Fibroblast of pulmonary artery (primary cell): Measurements from ENCODE around the gene SPTBN1.
A peak's percentile ranks its signal among the peaks of the same experiment; 100 is the strongest.

Source experiments
- DNase-seq: peaks from one replicate; pipeline ENCODE4 v3.0.0-alpha.2; 2010; ENCODE audit warnings: low read depth
- H3K4me3 ChIP-seq: replicated peaks from 2 replicates; pipeline ENCODE4 v1.5.1; 2011; ENCODE audit warnings: low read depth, mild to moderate bottlenecking, control low read depth, low read length, moderate library complexity
- TF ChIP-seq, protein P1 (sequence below): IDR thresholded peaks from 2 replicates; pipeline ENCODE4 v1.5.1; 2011; ENCODE audit warnings: mild to moderate bottlenecking, control low read depth, low read length, inconsistent platforms; ENCODE audit errors: missing control alignments

Gene SPTBN1

DNA sequence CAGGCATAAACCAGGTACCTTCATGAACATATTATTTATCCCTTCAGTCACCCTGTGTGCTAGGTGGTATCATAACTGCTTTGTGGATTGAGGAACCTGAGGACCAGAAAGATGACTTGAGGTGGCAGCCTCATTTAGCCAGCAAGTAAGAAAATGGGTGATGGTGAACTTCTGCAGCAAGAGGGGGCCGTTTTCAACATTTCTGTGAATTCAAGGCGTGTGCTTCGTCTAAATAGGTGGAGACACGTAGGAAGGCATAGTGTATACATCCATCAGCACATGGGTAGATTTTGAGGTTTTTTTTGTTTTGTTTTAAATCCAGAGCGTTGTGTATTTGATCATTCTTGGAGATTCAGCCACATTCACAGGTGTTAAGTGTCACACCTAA is 118.7 kb downstream of the SPTBN1 start:
- TF ChIP-seq, protein P1, sequence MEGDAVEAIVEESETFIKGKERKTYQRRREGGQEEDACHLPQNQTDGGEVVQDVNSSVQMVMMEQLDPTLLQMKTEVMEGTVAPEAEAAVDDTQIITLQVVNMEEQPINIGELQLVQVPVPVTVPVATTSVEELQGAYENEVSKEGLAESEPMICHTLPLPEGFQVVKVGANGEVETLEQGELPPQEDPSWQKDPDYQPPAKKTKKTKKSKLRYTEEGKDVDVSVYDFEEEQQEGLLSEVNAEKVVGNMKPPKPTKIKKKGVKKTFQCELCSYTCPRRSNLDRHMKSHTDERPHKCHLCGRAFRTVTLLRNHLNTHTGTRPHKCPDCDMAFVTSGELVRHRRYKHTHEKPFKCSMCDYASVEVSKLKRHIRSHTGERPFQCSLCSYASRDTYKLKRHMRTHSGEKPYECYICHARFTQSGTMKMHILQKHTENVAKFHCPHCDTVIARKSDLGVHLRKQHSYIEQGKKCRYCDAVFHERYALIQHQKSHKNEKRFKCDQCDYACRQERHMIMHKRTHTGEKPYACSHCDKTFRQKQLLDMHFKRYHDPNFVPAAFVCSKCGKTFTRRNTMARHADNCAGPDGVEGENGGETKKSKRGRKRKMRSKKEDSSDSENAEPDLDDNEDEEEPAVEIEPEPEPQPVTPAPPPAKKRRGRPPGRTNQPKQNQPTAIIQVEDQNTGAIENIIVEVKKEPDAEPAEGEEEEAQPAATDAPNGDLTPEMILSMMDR = no peak
- no peak for DNase-seq
- H3K4me3 ChIP-seq = no peak overlapping the region

DNA sequence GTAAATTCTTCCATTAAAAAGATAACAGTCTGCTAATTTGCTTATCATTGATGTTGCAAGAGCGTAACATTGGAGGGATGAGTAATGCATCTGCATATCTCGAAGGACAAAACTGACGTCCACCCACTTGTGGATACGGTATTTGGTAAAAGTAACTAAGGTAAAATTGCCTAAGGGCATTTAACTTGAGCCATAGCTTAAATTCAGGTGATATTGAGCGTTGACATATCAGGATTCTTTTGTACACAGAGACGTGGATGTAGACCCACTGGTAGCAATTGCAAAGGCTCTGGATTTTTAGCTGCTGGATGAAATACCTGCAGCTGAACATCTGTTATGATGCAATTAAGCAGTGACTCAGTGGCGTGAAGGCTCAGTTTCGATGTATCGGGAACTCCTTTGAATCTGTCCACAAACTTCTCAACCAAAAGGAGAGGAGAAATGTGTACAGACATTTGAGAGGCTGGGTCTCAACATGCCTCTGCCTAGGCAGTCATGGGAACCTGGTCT is 119.3 kb downstream of the SPTBN1 start:
- TF ChIP-seq, protein P1 = no peak
- peak; percentile 69 for DNase-seq
- H3K4me3 ChIP-seq = no peak overlapping the region

DNA sequence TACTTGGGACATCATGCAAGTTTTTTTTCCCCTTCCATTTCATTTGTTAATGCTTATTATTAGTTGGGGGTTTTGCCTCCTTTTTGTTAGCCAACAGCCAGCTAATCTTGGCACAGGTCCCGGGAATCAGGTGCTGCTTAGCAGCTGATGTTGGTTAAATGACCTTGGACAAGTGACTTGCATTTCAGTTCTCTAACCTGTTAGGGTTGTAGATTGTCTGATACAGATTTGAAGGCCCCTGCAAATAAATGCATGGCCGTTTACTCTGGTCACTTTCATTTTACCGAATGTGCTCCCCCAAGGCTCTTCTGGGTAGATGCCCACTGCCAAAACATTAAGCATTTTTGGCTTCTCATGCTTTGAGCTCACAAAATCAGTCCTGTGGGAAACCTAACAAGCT is 120.9 kb downstream of the SPTBN1 start:
- TF ChIP-seq, protein P1 = no peak
- DNase-seq = no peak
- no peak overlapping the region for H3K4me3 ChIP-seq

DNA sequence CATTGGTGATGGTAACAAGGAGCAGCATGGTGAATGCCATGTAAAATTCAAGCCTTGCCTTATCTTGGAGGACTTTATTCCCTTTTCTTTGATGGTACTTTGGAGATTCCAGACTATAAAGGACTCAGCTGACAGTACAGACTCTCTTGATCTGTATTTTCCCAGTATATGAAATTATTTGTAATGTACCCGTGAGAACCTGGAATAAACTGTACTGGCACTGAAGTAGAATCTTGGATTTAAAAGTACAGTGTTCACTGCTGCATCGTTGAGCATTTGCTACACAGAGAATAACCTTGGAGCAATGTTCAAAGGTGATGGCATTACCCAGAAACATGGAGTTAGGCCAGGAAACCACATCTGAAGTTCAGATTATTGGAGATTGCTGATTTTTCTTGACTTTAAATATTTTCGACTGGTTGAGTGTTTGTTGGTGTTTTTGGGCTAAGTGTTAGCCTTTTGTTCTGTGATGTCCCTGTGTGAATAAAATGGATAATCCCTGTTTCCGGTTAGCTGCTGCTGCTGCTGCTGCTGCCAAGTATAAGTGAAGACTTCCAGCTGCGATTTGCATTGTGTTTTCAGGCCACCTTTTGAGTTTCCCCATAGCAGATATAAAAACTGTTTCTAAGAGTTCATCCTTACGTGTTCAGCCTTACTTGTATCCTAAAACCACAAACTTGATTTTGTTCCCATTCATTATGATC is 122.0 kb downstream of the SPTBN1 start:
- TF ChIP-seq, protein P1 = no peak
- peak; percentile 85 for DNase-seq
- no peak overlapping the region for H3K4me3 ChIP-seq

GRCh38 chr2:54578648-54579045 is 122.5 kb downstream of the SPTBN1 start:
- no peak for DNase-seq
- no peak overlapping the region for H3K4me3 ChIP-seq
- TF ChIP-seq, protein P1 = no peak

- no peak for DNase-seq
- TF ChIP-seq, protein P1 = no peak
- H3K4me3 ChIP-seq = no peak overlapping the region
Observed at GRCh38 chr2:54579061-54579681, 123.0 kb downstream of the SPTBN1 start.
